H9 (cell line): ENCODE results near the gene RMND5B. TPM values are rescaled to one million over a fixed set of nuclear protein-coding genes. Genes with fewer than 3 reads are reported as not detected.

Experiments used
- DNase-seq: peaks from one replicate; pipeline ENCODE4 v3.0.0-alpha.2; 2017
- H2AFZ ChIP-seq: one replicate; pipeline ENCODE4 v1.6.1; 2013; ENCODE audit warnings: mild to moderate bottlenecking, low read length, control low read depth, moderate library complexity
- H2AK5ac ChIP-seq: 2 replicates; pipeline ENCODE4 v1.6.1; 2013; ENCODE audit warnings: low read length, control low read depth, mixed read lengths; ENCODE audit not compliant: insufficient read length
- H2BK120ac ChIP-seq: one replicate; pipeline ENCODE4 v1.6.1; 2013; ENCODE audit warnings: low read depth, mild to moderate bottlenecking, low read length, control low read depth, inconsistent platforms; ENCODE audit not compliant: poor library complexity, severe bottlenecking
- H2BK12ac ChIP-seq: 2 replicates; pipeline ENCODE4 v1.6.1; 2013; ENCODE audit warnings: low read length, control low read depth, mixed read lengths, low read depth; ENCODE audit not compliant: insufficient read length
- H2BK15ac ChIP-seq: 2 replicates; pipeline ENCODE4 v1.6.1; 2013; ENCODE audit warnings: low read depth, low read length, control low read depth
- H2BK20ac ChIP-seq: one replicate; pipeline ENCODE4 v1.6.1; 2013; ENCODE audit warnings: low read depth, mild to moderate bottlenecking, low read length, control low read depth, inconsistent platforms; ENCODE audit not compliant: poor library complexity, severe bottlenecking
- H2BK5ac ChIP-seq: 2 replicates; pipeline ENCODE4 v1.6.1; 2013; ENCODE audit warnings: low read length, control low read depth, mixed read lengths; ENCODE audit not compliant: insufficient read length
- H3K14ac ChIP-seq: 2 replicates; pipeline ENCODE4 v1.6.1; 2013; ENCODE audit warnings: low read length, control low read depth; ENCODE audit not compliant: insufficient read depth
- H3K18ac ChIP-seq: 2 replicates; pipeline ENCODE4 v1.6.1; 2013; ENCODE audit warnings: low read depth, mild to moderate bottlenecking, mixed read lengths, low read length, control low read depth; ENCODE audit not compliant: insufficient read length
- H3K23ac ChIP-seq: 2 replicates; pipeline ENCODE4 v1.6.1; 2013; ENCODE audit warnings: low read length, control low read depth, mixed read lengths, low read depth; ENCODE audit not compliant: insufficient read length
- H3K23me2 ChIP-seq: 2 replicates; pipeline ENCODE4 v1.6.1; 2013; ENCODE audit warnings: low read depth, mild to moderate bottlenecking, mixed read lengths, low read length, control low read depth; ENCODE audit not compliant: insufficient read length, poor library complexity, severe bottlenecking
- H3K27ac ChIP-seq: 2 replicates; pipeline ENCODE4 v1.5.1; 2013; ENCODE audit warnings: low read length, control low read depth, mixed read lengths, low read depth; ENCODE audit not compliant: insufficient read length
- H3K27me3 ChIP-seq: 2 replicates; pipeline ENCODE4 v1.6.1; 2013; ENCODE audit warnings: low read length, control low read depth, inconsistent platforms; ENCODE audit not compliant: insufficient read depth
- H3K4ac ChIP-seq: 2 replicates; pipeline ENCODE4 v1.6.1; 2013; ENCODE audit warnings: low read depth, mild to moderate bottlenecking, control low read depth, inconsistent platforms, low read length, moderate library complexity
- H3K4me1 ChIP-seq: 2 replicates; pipeline ENCODE4 v1.6.1; 2013; ENCODE audit warnings: low read length, control low read depth, inconsistent platforms; ENCODE audit not compliant: insufficient read depth
- H3K4me2 ChIP-seq: 2 replicates; pipeline ENCODE4 v1.6.1; 2013; ENCODE audit warnings: low read length, control low read depth, mixed read lengths; ENCODE audit not compliant: insufficient read length, insufficient read depth
- H3K56ac ChIP-seq: 2 replicates; pipeline ENCODE4 v1.6.1; 2013; ENCODE audit warnings: low read depth, mild to moderate bottlenecking, mixed read lengths, low read length, control low read depth; ENCODE audit not compliant: insufficient read length
- H3K79me1 ChIP-seq: 2 replicates; pipeline ENCODE4 v1.6.1; 2013; ENCODE audit warnings: low read depth, mild to moderate bottlenecking, moderate library complexity, low read length, control low read depth, inconsistent platforms; ENCODE audit not compliant: insufficient read depth, poor library complexity, severe bottlenecking
- H3K79me2 ChIP-seq: 2 replicates; pipeline ENCODE4 v1.6.1; 2013; ENCODE audit warnings: low read length, control low read depth, inconsistent platforms; ENCODE audit not compliant: insufficient read depth
- H3K9ac ChIP-seq: 2 replicates; pipeline ENCODE4 v1.6.1; 2013; ENCODE audit warnings: low read length, control low read depth, mixed read lengths; ENCODE audit not compliant: insufficient read length; ENCODE audit errors: extremely low read depth
- H3K9me3 ChIP-seq: one replicate; pipeline ENCODE4 v1.6.1; 2013; ENCODE audit warnings: low read depth, low read length, inconsistent platforms; ENCODE audit not compliant: control insufficient read depth
- H3T11ph ChIP-seq: one replicate; pipeline ENCODE4 v1.6.1; 2013; ENCODE audit warnings: mild to moderate bottlenecking, low read length, control low read depth, inconsistent platforms
- H4K20me1 ChIP-seq: one replicate; pipeline ENCODE4 v1.6.1; 2013; ENCODE audit not compliant: control insufficient read depth, insufficient read length, insufficient read depth
- H4K5ac ChIP-seq: 2 replicates; pipeline ENCODE4 v1.6.1; 2013; ENCODE audit warnings: low read depth, mild to moderate bottlenecking, mixed read lengths, low read length, control low read depth; ENCODE audit not compliant: insufficient read length
- H4K8ac ChIP-seq: replicated peaks from 2 replicates; pipeline ENCODE4 v1.6.1; 2013; ENCODE audit warnings: low read length, control low read depth, mixed read lengths, low read depth; ENCODE audit not compliant: insufficient read length
- H4K91ac ChIP-seq: 2 replicates; pipeline ENCODE4 v1.6.1; 2013; ENCODE audit warnings: low read depth, mild to moderate bottlenecking, moderate library complexity, mixed read lengths, low read length, control low read depth; ENCODE audit not compliant: insufficient read length
- H3K27ac Mint-ChIP-seq, 3 experiments: 2 replicates in 2 of 3; 3 replicates in 1 of 3; pipeline ENCODE4 v1.8.0; 2020 to 2021; ENCODE audit warnings: mixed read lengths in 3 of 3, mild to moderate bottlenecking in 1 of 3, moderate library complexity in 1 of 3
- H3K27me3 Mint-ChIP-seq: 2 replicates; pipeline ENCODE4 v1.8.0; 2021; ENCODE audit warnings: low read depth, mild to moderate bottlenecking, moderate library complexity, mixed read lengths
- H3K36me3 Mint-ChIP-seq, 3 experiments: 2 replicates in 2 of 3; 3 replicates in 1 of 3; pipeline ENCODE4 v1.8.0; 2020 to 2021; ENCODE audit warnings: low read depth in 3 of 3, mixed read lengths in 3 of 3; ENCODE audit not compliant: insufficient read depth in 1 of 3
- H3K4me1 Mint-ChIP-seq, 2 experiments: 2 replicates each; pipeline ENCODE4 v1.8.0; 2020; ENCODE audit warnings: mixed read lengths in 2 of 2
- H3K4me3 Mint-ChIP-seq, 2 experiments: 2 replicates in 1 of 2; 3 replicates in 1 of 2; pipeline ENCODE4 v1.8.0; 2020 to 2021; ENCODE audit warnings: mild to moderate bottlenecking in 2 of 2, mixed read lengths in 2 of 2, moderate library complexity in 1 of 2
- H3K9me3 Mint-ChIP-seq, 2 experiments: 2 replicates in 1 of 2; 3 replicates in 1 of 2; pipeline ENCODE4 v1.8.0; 2020; ENCODE audit warnings: mild to moderate bottlenecking in 2 of 2, mixed read lengths in 2 of 2, moderate library complexity in 1 of 2
- WGBS: extraction: QIAGEN DNeasy Blood & Tissue Kit; methylation state at CpG from one replicate; pipeline ENCODE4 v1.1.7; 2013; ENCODE audit warnings: missing lambda C conversion rate, low lambda C conversion rate, mixed read lengths; ENCODE audit not compliant: insufficient read length; ENCODE audit errors: extremely low coverage; 5-methylcytosine and 5-hydroxymethylcytosine counted together
- total RNA-seq: library from RNA; stranded (reverse); gene quantifications from 2 replicates; pipeline ENCODE4 v1.2.1, GENCODE V29; 2021
- TF ChIP-seq, protein P1 (sequence below): fragments of 200-600 bp; sonication (generic); conservative IDR thresholded peaks from 3 replicates; pipeline ENCODE4 v1.8.0; 2021; ENCODE audit warnings: antibody characterized with exemption, mild to moderate bottlenecking

Gene RMND5B
- total RNA-seq, 1 experiment from 2014 or later: 86.4 TPM

DNA sequence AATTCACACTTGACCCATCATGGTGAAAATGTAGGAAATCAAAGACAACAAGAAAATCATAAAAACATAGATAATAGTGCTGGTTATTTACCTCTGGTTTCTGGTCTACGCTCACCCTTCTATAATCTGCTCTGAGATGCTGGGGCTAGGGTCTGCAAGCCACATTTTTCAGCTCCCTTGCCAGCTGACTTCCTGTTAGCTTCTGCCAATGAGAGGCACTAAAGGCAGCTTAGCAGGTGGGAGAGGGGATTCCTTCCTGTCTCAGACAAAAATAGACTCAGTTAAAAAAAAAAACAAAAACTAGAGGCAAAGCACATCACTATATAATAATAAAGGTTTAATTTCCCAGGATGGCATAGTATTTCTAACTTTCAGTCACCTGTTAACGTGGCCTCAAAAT lies 37.7 kb upstream of the RMND5B start:
- Histone ChIP-seq H4K8ac (no peak overlapping the region), H3K9me3 (no peaks in the 10 kb centered on the region), H2BK15ac (no peak overlapping the region), H3K79me2 (no peaks in the 10 kb centered on the region), H3K27me3 (no peaks in the 10 kb centered on the region), H3K23ac (no peak overlapping the region), H3K23me2 (no peaks in the 10 kb centered on the region), H2AFZ (no peak overlapping the region), H4K20me1 (no peaks in the 10 kb centered on the region), H3K27ac (no peak overlapping the region), H3K9ac (no peak overlapping the region), H3K4me1 (no peaks in the 10 kb centered on the region), H4K5ac (no peak overlapping the region), H3T11ph (no peak overlapping the region), H2AK5ac (no peak overlapping the region), H2BK5ac (no peak overlapping the region), H3K4me2 (no peak overlapping the region), H3K79me1 (no peaks in the 10 kb centered on the region), H2BK120ac (no peak overlapping the region), H3K14ac (no peak overlapping the region), H3K18ac (no peak overlapping the region), H3K4ac (no peak overlapping the region), H4K91ac (no peak overlapping the region), H2BK20ac (no peak overlapping the region), H2BK12ac (no peak overlapping the region), H3K56ac (no peak overlapping the region)
- Mint-ChIP-seq H3K27ac (peak overlapping the region in 1 of 3 experiments; percentile 89; a peak in 1 of 7 replicates), H3K4me1 (no peaks in the 10 kb centered on the region), H3K9me3 (peaks cover 22 to 29% of the 10 kb centered on the region in 2 experiments), H3K27me3 (peaks cover 15% of the 10 kb centered on the region), H3K4me3 (no peak overlapping the region), H3K36me3 (peaks cover 5 to 14% (median 8%) of the 10 kb centered on the region in 3 experiments; a peak in 6 of 7 replicates)
- TF ChIP-seq, protein P1, sequence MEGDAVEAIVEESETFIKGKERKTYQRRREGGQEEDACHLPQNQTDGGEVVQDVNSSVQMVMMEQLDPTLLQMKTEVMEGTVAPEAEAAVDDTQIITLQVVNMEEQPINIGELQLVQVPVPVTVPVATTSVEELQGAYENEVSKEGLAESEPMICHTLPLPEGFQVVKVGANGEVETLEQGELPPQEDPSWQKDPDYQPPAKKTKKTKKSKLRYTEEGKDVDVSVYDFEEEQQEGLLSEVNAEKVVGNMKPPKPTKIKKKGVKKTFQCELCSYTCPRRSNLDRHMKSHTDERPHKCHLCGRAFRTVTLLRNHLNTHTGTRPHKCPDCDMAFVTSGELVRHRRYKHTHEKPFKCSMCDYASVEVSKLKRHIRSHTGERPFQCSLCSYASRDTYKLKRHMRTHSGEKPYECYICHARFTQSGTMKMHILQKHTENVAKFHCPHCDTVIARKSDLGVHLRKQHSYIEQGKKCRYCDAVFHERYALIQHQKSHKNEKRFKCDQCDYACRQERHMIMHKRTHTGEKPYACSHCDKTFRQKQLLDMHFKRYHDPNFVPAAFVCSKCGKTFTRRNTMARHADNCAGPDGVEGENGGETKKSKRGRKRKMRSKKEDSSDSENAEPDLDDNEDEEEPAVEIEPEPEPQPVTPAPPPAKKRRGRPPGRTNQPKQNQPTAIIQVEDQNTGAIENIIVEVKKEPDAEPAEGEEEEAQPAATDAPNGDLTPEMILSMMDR: no peak
- no CpG with 5 or more reads among the region's 2 CpGs for WGBS
- DNase-seq: no peak
